IMR-90 (cell line): Measurements from ENCODE around the gene STK36. TPM values are rescaled to one million over a fixed set of nuclear protein-coding genes. Genes with fewer than 3 reads are reported as not detected.

Source experiments
- ATAC-seq: fragments of 200-7000 bp; cut with Tn5 transposase; 2 replicates; pipeline ENCODE4 v1.9.1; 2020; ENCODE audit warnings: low read depth, mild to moderate bottlenecking, moderate library complexity
- BruUV-seq: library from RNA; stranded (reverse); fragments of 400-500 nt; replicated peaks from 2 replicates; lab custom pipeline; 2021; lab: Mats Ljungman, UMichigan
- CTCF ChIA-PET: fragments of 300-600 bp; formaldehyde crosslinking; extraction: SDS; loops from one replicate; lab custom pipeline; 2021; ENCODE audit warnings: antibody characterized with exemption; lab: Yijun Ruan, JAX
- POLR2A ChIA-PET: fragments of 300-600 bp; sonication (Branson Sonifier 250); formaldehyde crosslinking; loops from one replicate; lab custom pipeline; 2022; ENCODE audit warnings: antibody characterized with exemption; ENCODE audit not compliant: unreplicated experiment; lab: Charles Lee
- DNase-seq: peaks from one replicate; pipeline ENCODE4 v3.0.0; 2013
- H2AFZ ChIP-seq: replicated peaks from 2 replicates; pipeline ENCODE3; 2013; ENCODE audit warnings: low read length, mild to moderate bottlenecking; ENCODE audit not compliant: poor library complexity
- H2AK5ac ChIP-seq: 2 replicates; pipeline ENCODE4 v1.6.1; 2013; ENCODE audit warnings: low read depth, low read length, inconsistent platforms
- H2AK9ac ChIP-seq: replicated peaks from 2 replicates; pipeline ENCODE3; 2013; ENCODE audit warnings: mild to moderate bottlenecking, low read depth, low read length, moderate library complexity; ENCODE audit not compliant: poor library complexity
- H2BK120ac ChIP-seq: 2 replicates; pipeline ENCODE4 v1.6.1; 2013; ENCODE audit warnings: low read depth, low read length, inconsistent platforms
- H2BK15ac ChIP-seq: 3 replicates; pipeline ENCODE4 v1.6.1; 2013; ENCODE audit warnings: low read depth, low read length, inconsistent platforms
- H2BK20ac ChIP-seq: 2 replicates; pipeline ENCODE4 v1.6.1; 2013; ENCODE audit warnings: low read depth, mild to moderate bottlenecking, inconsistent platforms, low read length, moderate library complexity
- H2BK5ac ChIP-seq: 2 replicates; pipeline ENCODE4 v1.6.1; 2013; ENCODE audit warnings: mild to moderate bottlenecking, low read depth, low read length, inconsistent platforms; ENCODE audit not compliant: poor library complexity, severe bottlenecking
- H3K14ac ChIP-seq: replicated peaks from 2 replicates; pipeline ENCODE4 v1.6.1; 2013; ENCODE audit warnings: low read depth, low read length, inconsistent platforms
- H3K18ac ChIP-seq: 2 replicates; pipeline ENCODE4 v1.6.1; 2013; ENCODE audit warnings: low read depth, low read length, control low read depth
- H3K23ac ChIP-seq: 2 replicates; pipeline ENCODE4 v1.6.1; 2013; ENCODE audit warnings: low read depth, low read length, inconsistent platforms
- H3K27ac ChIP-seq: 2 replicates; pipeline ENCODE4 v1.5.1; 2013; ENCODE audit warnings: mild to moderate bottlenecking, control low read depth, low read length; ENCODE audit not compliant: insufficient read depth
- H3K27me3 ChIP-seq: 2 replicates; pipeline ENCODE4 v1.6.1; 2013; ENCODE audit warnings: low read length; ENCODE audit not compliant: control insufficient read depth, insufficient read depth
- H3K36me3 ChIP-seq: 2 replicates; pipeline ENCODE4 v1.6.1; 2013; ENCODE audit warnings: low read length, mixed read lengths; ENCODE audit not compliant: control insufficient read depth, insufficient read depth
- H3K4ac ChIP-seq: 2 replicates; pipeline ENCODE4 v1.6.1; 2013; ENCODE audit warnings: low read depth, low read length, inconsistent platforms
- H3K4me1 ChIP-seq: 2 replicates; pipeline ENCODE4 v1.6.1; 2013; ENCODE audit warnings: low read length, mixed read lengths; ENCODE audit not compliant: control insufficient read depth, insufficient read depth
- H3K4me2 ChIP-seq: 2 replicates; pipeline ENCODE4 v1.6.1; 2013; ENCODE audit warnings: low read depth, mild to moderate bottlenecking, control low read depth, low read length, moderate library complexity
- H3K4me3 ChIP-seq: 2 replicates; pipeline ENCODE4 v1.5.1; 2013; ENCODE audit warnings: low read depth, mild to moderate bottlenecking, control low read depth, low read length, moderate library complexity; ENCODE audit not compliant: insufficient read depth
- H3K56ac ChIP-seq: 2 replicates; pipeline ENCODE4 v1.6.1; 2013; ENCODE audit warnings: low read length, inconsistent platforms; ENCODE audit not compliant: insufficient read depth; ENCODE audit errors: extremely low read depth
- H3K79me1 ChIP-seq, 2 experiments: 2 replicates each; pipeline ENCODE4 v1.6.1; 2013; ENCODE audit warnings: low read length in 2 of 2, inconsistent platforms in 1 of 2, low read depth in 1 of 2
- H3K9ac ChIP-seq: 2 replicates; pipeline ENCODE4 v1.6.1; 2013; ENCODE audit warnings: low read depth, low read length, control low read depth
- H3K9me1 ChIP-seq: 2 replicates; pipeline ENCODE4 v1.6.1; 2013; ENCODE audit warnings: low read length, inconsistent platforms; ENCODE audit not compliant: insufficient read depth
- H3K9me3 ChIP-seq: 2 replicates; pipeline ENCODE4 v1.6.1; 2013; ENCODE audit warnings: low read length; ENCODE audit not compliant: control insufficient read depth, insufficient read depth
- H4K20me1 ChIP-seq: 2 replicates; pipeline ENCODE4 v1.6.1; 2013; ENCODE audit warnings: low read length, inconsistent platforms; ENCODE audit not compliant: insufficient read depth
- H4K5ac ChIP-seq: 2 replicates; pipeline ENCODE4 v1.6.1; 2013; ENCODE audit warnings: mild to moderate bottlenecking, low read depth, low read length, control low read depth
- H4K8ac ChIP-seq, 2 experiments: 2 replicates each; pipeline ENCODE4 v1.6.1; 2013; ENCODE audit warnings: low read depth in 2 of 2, low read length in 2 of 2, control low read depth in 1 of 2, inconsistent platforms in 1 of 2
- H4K91ac ChIP-seq: 2 replicates; pipeline ENCODE4 v1.6.1; 2013; ENCODE audit warnings: low read depth, low read length, inconsistent platforms; ENCODE audit not compliant: insufficient read depth
- CHD1 ChIP-seq: IDR thresholded peaks from 2 replicates; pipeline ENCODE4 v1.6.1; 2012; ENCODE audit warnings: low read depth, low read length, improper control_type of control experiment
- MAFK ChIP-seq: IDR thresholded peaks from 2 replicates; pipeline ENCODE4 v1.6.1; 2012; ENCODE audit warnings: low read depth, low read length, improper control_type of control experiment
- MAZ ChIP-seq: IDR thresholded peaks from 2 replicates; pipeline ENCODE4 v1.6.1; 2012; ENCODE audit warnings: low read depth, mild to moderate bottlenecking, low read length, improper control_type of control experiment, moderate library complexity, borderline replicate concordance
- MXI1 ChIP-seq: IDR thresholded peaks from 2 replicates; pipeline ENCODE4 v1.6.1; 2012; ENCODE audit warnings: low read depth, mild to moderate bottlenecking, low read length, moderate library complexity, borderline replicate concordance
- POLR2A ChIP-seq: IDR thresholded peaks from 2 replicates; pipeline ENCODE4 v1.6.1; 2012; ENCODE audit warnings: mild to moderate bottlenecking, low read depth, low read length
- SMC3 ChIP-seq: fragments of 150-350 bp; IDR thresholded peaks from 2 replicates; pipeline ENCODE4 v1.6.1; 2016; ENCODE audit warnings: low read depth, mild to moderate bottlenecking, antibody characterized with exemption, low read length, moderate library complexity
- whole genome bisulfite sequencing, 2 experiments: methylation state at CpG; one replicate each; pipeline versions ENCODE4 v1.1.5 to v1.1.7; 2013; ENCODE audit warnings: missing lambda C conversion rate in 2 of 2; ENCODE audit not compliant: insufficient read length in 1 of 2; ENCODE audit errors: extremely low coverage in 2 of 2; 5-methylcytosine and 5-hydroxymethylcytosine counted together
- dilution Hi-C: fragments of 300-500 bp; cut with HindIII; formaldehyde crosslinking; loops from one replicate; pipeline ENCODE4 v1.14.3; 2018; ENCODE audit warnings: low sequenced_read_pairs; ENCODE audit not compliant: unreplicated experiment
- in situ Hi-C: fragments of 300-500 bp; cut with MboI; formaldehyde crosslinking; loops from 3 replicates; pipeline ENCODE4 v1.14.3; 2019; ENCODE audit warnings: low sequenced_read_pairs, inconsistent platforms, mixed read lengths
- intact Hi-C: fragments of 100-400 bp; cut with micrococcal nuclease; formaldehyde crosslinking; loops from 2 replicates; pipeline ENCODE4 v1.10.0; 2022
- polyA plus RNA-seq, 3 experiments: library from polyadenylated mRNA; depleted of rRNA; stranded (reverse); fragments of >200 nt; gene quantifications; 2 replicates each; pipeline ENCODE4 v1.2.3, GENCODE V29; 2012; ENCODE audit warnings: low replicate concordance in 1 of 3
- total RNA-seq: library from RNA; depleted of rRNA; stranded (reverse); fragments of >200 nt; gene quantifications from 2 replicates; pipeline ENCODE4 v1.2.3, GENCODE V29; 2012
- TF ChIP-seq, protein P1 (sequence below): fragments of 150-350 bp; IDR thresholded peaks from 2 replicates; pipeline ENCODE4 v1.6.1; 2017; ENCODE audit warnings: mild to moderate bottlenecking, antibody characterized with exemption, low read length, low read depth
- TF ChIP-seq, protein P2 (sequence below): fragments of 150-350 bp; IDR thresholded peaks from 2 replicates; pipeline ENCODE4 v1.6.1; 2016; ENCODE audit warnings: low read depth, mild to moderate bottlenecking, low read length, moderate library complexity, borderline replicate concordance

Gene STK36
- total and polyA plus RNA-seq, 2 of the 4 experiments (the other 2 are of a cell fraction): 17.6 to 44.5 TPM

DNA sequence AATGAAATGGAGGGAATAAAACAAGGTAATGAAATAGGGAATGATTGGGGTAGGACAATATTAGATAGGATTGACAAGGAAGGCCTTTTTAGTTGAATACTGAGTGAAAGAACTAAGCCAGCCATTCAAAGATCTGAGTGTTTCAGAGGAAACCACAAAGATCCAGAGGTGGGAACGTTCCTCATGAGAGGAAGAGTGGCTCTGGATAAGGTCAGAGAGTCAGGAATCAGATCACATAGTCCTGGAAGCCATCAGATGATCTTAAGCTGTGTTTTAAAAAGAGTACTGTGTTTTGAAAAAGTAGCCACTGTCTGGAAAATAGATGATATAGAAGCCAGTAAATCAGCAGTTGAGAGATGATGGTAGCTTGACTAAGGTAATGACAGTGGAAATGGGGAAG is 50.5 kb downstream of the STK36 start:
- Histone ChIP-seq H3K4me3 (no peak overlapping the region), H3K9me1 (peaks cover 9% of the 10 kb centered on the region; the same call in 1 of the 2 replicates), H3K23ac (peak overlapping the region; percentile 80; the same call in 1 of the 2 replicates), H4K20me1 (no peaks in the 10 kb centered on the region), H2BK15ac (no peak overlapping the region), H2AK5ac (0 out of 2 replicates have a peak overlapping the region, but pooled peaks have one; percentile 17), H2AK9ac (no peak overlapping the region), H2BK120ac (no peak overlapping the region), H3K18ac (no peak overlapping the region), H3K27me3 (no peaks in the 10 kb centered on the region), H4K91ac (no peak overlapping the region), H4K5ac (no peak overlapping the region), H4K8ac (0 out of 4 replicates have a peak overlapping the region, but pooled peaks of 1 of the 2 experiments have one; percentile 22), H3K14ac (0 out of 2 replicates have a peak overlapping the region, but pooled peaks have one; percentile 24), H3K4me1 (peaks cover 8% of the 10 kb centered on the region), H3K9me3 (peaks cover 4% of the 10 kb centered on the region), H3K79me1 (peaks cover 38 to 65% of the 10 kb centered on the region in 2 experiments), H3K27ac (no peak overlapping the region), H2BK20ac (no peak overlapping the region), H2AFZ (no peak overlapping the region), H3K4ac (no peak overlapping the region), H3K56ac (no peak overlapping the region), H2BK5ac (no peak overlapping the region), H3K36me3 (peaks cover 1% of the 10 kb centered on the region; the same call in 1 of the 2 replicates), H3K4me2 (no peak overlapping the region), H3K9ac (no peak overlapping the region)
- no peak for DNase-seq
- no peak for ATAC-seq
- WGBS, 2 experiments: 14% methylated on average over 1 of the region's 1 CpG; no CpG with 5 or more reads in 1 of the 2 experiments
- in situ Hi-C loops (no loop called here), dilution Hi-C loops (no loop called here), intact Hi-C loops (no loop called here)
- no TSS peak for BruUV-seq
- TF ChIP-seq, protein P1, sequence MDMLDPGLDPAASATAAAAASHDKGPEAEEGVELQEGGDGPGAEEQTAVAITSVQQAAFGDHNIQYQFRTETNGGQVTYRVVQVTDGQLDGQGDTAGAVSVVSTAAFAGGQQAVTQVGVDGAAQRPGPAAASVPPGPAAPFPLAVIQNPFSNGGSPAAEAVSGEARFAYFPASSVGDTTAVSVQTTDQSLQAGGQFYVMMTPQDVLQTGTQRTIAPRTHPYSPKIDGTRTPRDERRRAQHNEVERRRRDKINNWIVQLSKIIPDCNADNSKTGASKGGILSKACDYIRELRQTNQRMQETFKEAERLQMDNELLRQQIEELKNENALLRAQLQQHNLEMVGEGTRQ: no peak
- TF ChIP-seq CHD1: no peak
- TF ChIP-seq, protein P2, sequence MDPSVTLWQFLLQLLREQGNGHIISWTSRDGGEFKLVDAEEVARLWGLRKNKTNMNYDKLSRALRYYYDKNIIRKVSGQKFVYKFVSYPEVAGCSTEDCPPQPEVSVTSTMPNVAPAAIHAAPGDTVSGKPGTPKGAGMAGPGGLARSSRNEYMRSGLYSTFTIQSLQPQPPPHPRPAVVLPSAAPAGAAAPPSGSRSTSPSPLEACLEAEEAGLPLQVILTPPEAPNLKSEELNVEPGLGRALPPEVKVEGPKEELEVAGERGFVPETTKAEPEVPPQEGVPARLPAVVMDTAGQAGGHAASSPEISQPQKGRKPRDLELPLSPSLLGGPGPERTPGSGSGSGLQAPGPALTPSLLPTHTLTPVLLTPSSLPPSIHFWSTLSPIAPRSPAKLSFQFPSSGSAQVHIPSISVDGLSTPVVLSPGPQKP: no peak
- no peak for TF ChIP-seq MAZ
- no peak for TF ChIP-seq MXI1
- TF ChIP-seq MAFK: no peak
- TF ChIP-seq SMC3: no peak
- no peak for TF ChIP-seq POLR2A
- ChIA-PET POLR2A (interaction anchor here (1.0 kb wide), 1 partner anchor 60 kb away, joined by 8 read pairs; no protein-coding TSS in a partner anchor), CTCF (interaction anchor here (1.0 to 1.6 kb wide), 3 partner anchors 11 to 131 kb away, joined by 3 to 7 read pairs (median 5); no protein-coding TSS in a partner anchor)
